H1 (cell line): ENCODE measurements around the gene ELMO1. TPM values are rescaled to one million over a fixed set of nuclear protein-coding genes. Genes with fewer than 3 reads are reported as not detected.

Experiments
- CREB1 ChIP-seq: IDR thresholded peaks from 2 replicates; pipeline ENCODE4 v1.6.1; 2012; ENCODE audit warnings: inconsistent platforms
- JUND ChIP-seq: IDR thresholded peaks from 2 replicates; pipeline ENCODE4 v1.6.1; 2011; ENCODE audit warnings: mild to moderate bottlenecking, improper control_type of control experiment, low read length
- SIN3A ChIP-seq, 2 experiments: IDR thresholded peaks in 1 of 2; conservative IDR thresholded peaks in 1 of 2; 2 replicates each; pipeline ENCODE4 v1.6.1; 2011 to 2012; ENCODE audit warnings: low read length in 2 of 2, improper control_type of control experiment in 1 of 2, low read depth in 1 of 2, mild to moderate bottlenecking in 1 of 2
- polyA plus RNA-seq, 7 experiments: library from polyadenylated mRNA; depleted of rRNA in 3 of 7; stranded (reverse) in 5 of 7; unstranded in 2 of 7; fragments of >200 nt in 5 of 7; fragments of 200-250 nt in 2 of 7; gene quantifications; 1 replicate in 5 of 7; 2 replicates in 1 of 7; 4 replicates in 1 of 7; pipeline versions ENCODE4 v1.2.1 to v1.2.3, GENCODE V29; 2011 to 2013; ENCODE audit warnings: missing spikeins in 2 of 7, mixed read lengths in 2 of 7
- total RNA-seq: library from RNA; stranded (reverse); fragmentation: NEBNext Ultra II Directional; extraction: Animal tissue kit (Norgen Biotek cat#: 25700); gene quantifications from 2 replicates; pipeline ENCODE4 v1.2.1, GENCODE V29; 2021

ELMO1 gene
- total and polyA plus RNA-seq, 2 of the 8 experiments (the other 6 are each of a cell fraction or from before 2014, with no cell fraction given) = 18.4 to 21.0 TPM

DNA sequence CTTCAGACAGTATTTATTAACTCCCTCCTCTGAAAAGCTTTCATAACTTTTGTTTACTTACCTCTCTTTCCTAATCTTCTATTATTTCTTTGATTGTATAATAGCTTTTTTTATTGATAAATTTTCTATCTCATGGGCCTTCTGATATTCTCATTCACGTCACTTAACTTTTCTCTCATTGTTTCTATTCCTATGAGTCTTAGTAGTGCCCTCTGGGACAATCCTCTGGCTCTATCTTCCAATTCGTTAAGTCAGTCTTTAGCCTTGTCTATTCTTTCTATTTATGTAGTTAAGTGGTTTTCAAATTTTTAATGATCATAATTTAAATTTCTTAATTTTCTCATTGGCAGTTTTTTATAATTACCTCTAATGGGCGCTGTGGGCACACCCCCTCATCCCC lies 6.4 kb upstream of the ELMO1 start (continued):
- TF ChIP-seq JUND = no peak
- TF ChIP-seq CREB1 = no peak
- TF ChIP-seq SIN3A (conservative IDR thresholded peaks at IDR 0.05 in 1 of 2, IDR thresholded peaks at IDR 0.05 in 1 of 2; ENCODE audit: low read depth in 1 of 2, low read length in 2 of 2) = no peak
